Measurements from ENCODE around the gene SH3BP1. TPM values are rescaled to one million over a fixed set of nuclear protein-coding genes. Genes with fewer than 3 reads are reported as not detected.
"Not testable (repeated sequence)": the region's sequence is repeated elsewhere in the genome, so short reads cannot be mapped to it uniquely, and the experiment has no call there.

Gene SH3BP1
- total RNA-seq, 1 donor from 2014 or later: 0.82 TPM

- no peak for FAIRE-seq
- no peak for DNase-seq (ENCODE audit: low spot score in 2 of 2)
Observed at GRCh38 chr22:37633089-37633624, 6.3 kb upstream of the SH3BP1 start.

GRCh38 chr22:37633625-37634416 is 5.6 kb upstream of the SH3BP1 start:
- FAIRE-seq: no peak
- peak; percentile 70 to 87 for DNase-seq (ENCODE audit: low spot score in 2 of 2)

DNA sequence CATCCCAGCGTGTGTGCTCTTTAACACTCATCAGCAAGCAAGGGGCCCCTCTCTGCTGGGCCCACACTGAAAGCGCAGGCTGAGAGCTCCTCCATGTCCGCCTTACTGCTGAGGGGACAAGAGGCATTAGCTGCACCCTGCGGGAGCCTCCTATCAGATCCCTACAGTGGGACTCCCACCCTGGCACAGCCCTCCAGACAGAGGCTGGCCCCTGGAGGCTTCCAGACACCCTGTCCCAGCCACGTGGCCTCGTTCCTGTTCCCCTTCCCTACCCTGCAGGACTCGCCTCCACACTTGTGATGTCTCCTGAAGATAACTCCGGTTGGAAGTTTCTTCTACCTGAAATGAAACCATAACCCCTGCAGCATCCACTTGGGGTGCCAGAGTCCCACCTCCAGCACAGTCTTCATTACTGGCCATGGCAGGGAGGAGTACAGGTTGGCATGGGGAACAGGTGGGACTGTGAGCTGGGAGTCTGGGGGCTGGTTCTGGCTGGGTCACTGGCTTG is 5.0 kb upstream of the SH3BP1 start:
- no peak for DNase-seq (ENCODE audit: low spot score in 2 of 2)
- FAIRE-seq: no peak

DNA sequence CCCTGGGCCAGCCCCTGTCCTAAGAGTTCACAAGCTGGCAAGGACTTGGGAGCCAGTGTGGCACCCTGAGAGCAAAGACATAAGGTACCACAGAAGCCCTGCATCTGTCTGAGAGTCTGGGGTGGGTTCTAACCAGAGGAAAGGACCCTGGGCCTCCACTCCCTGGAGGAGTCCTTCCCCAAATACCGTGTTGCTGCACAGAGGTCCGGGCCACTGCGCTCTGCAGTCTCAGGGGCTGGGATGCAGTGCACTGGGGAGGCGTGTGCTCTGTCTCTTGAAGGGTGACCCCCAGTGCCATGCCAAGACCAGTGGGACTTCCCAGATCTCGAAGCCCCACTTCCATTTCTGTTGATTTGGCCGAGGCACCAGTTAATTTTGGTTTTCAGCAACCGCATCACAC is 4.3 kb upstream of the SH3BP1 start:
- no peak for FAIRE-seq
- DNase-seq (ENCODE audit: low spot score in 2 of 2): no peak

GRCh38 chr22:37636186-37636948 is 3.1 kb upstream of the SH3BP1 start:
- DNase-seq (ENCODE audit: low spot score in 2 of 2): no peak
- FAIRE-seq: no peak

- DNase-seq (ENCODE audit: low spot score in 2 of 2): no peak
- no peak for FAIRE-seq
Observed at GRCh38 chr22:37636949-37637273, 2.6 kb upstream of the SH3BP1 start.

DNA sequence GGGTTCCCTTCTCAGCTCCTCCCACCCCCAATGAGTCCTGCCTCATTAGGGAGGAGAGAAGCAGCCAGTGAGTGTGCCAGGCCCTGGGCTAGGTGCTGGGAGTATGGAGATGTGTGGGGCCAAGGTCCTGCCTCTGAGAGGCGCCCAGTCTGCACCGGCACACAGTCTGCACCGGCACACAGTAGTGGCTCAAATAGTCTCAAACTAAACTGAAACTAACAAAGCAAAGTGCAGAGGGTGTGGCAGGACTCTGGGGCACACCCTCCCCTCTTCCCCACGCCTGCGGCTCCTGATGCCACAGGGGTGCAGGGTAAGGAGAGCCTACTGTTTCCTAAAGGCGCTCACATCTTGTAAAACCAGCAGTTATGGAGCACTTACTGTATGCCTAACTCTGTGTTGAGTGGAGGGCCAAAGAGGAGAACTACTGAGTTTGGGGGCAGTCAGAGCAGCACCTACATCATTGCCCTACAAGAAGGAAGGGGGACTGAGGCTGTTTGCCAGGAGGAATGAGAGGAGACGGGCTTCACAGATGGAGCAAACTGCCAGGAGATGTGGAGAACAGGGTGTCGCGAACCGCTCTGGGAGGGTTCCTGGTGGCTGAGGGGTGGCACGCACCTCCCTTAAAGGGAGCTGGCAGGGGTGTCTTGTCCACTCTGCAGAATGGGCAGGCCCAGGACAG is 939 bp upstream of the SH3BP1 start:
- FAIRE-seq (no peak), DNase-seq (ENCODE audit: low spot score in 2 of 2) (no peak)

GRCh38 chr22:37639771-37640590 is 512 bp downstream of the SH3BP1 start:
- no peak for DNase-seq (ENCODE audit: low spot score in 2 of 2)
- FAIRE-seq: no peak

DNA sequence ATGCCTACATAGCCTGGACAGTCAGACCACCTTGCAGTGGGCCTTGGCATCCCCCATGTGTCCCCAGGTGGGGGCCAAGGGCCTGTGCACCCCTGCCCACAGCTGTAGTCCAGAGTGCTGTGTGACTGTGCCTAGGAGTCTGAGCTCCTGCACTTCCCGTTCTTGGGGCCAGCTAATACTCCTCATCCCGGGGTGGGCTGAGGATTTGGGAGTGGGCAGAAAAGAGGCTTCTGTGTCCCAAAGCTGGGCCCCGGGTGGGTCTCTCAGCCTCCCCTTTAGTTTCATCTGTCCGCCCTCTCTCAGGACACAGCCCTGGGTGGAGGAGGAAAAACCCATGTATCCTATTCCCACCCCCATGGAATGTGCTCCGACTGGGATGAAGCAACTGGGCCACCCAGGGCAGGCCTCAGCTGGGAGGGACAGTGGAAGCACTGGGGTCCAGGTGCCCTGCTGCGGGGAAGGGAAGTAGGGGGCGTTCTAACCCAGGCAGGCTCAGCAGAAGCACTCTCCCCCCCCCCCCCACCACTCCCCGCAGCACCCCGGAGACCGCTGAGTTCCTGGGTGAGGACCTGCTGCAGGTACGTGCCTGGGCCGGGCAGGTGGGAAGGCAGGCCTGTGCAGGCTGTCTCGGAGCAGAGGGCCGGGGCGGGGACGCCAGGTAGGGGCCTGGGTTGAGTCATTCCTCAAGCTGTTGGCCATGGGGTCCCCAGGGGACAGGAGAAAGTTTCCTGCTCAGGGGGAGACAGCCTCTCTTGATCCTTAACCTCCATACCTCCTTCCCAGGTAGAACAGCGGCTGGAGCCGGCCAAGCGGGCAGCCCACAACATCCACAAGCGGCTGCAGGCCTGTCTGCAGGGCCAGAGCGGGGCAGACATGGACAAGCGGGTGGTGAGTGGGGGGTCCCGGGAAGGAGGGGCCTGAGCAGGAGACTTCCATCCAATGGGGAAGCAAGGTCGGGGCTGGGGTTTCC is 1.4 kb downstream of the SH3BP1 start:
- DNase-seq (ENCODE audit: low spot score in 2 of 2): no peak
- no peak for FAIRE-seq

DNA sequence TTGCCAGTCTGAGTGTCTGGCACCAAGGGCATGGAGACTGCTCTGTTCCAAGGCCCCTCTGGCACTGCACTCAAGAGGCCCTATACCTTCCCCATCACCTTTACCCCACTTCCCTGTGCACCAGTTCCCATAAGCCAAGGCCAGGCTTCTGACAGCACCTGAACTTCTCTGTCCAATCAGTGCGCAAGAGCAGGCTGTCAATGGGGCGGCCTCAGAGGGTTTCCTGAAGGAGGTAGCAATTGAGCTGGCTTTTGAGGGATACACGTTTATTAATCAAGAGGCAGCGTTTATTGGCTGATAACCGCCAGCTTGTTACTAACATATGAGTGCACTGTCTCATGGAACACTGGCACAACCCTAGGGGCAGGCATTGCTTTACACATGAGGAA is 2.1 kb downstream of the SH3BP1 start:
- no peak for FAIRE-seq
- no peak for DNase-seq (ENCODE audit: low spot score in 2 of 2)

- no peak for FAIRE-seq
- DNase-seq (ENCODE audit: low spot score in 2 of 2): peak; percentile 82 to 91
Observed at GRCh38 chr22:37643225-37643847, 3.9 kb downstream of the SH3BP1 start.

- no peak for DNase-seq (ENCODE audit: low spot score in 2 of 2)
- FAIRE-seq: no peak
Observed at GRCh38 chr22:37647317-37647716, 7.8 kb downstream of the SH3BP1 start.

GRCh38 chr22:37647928-37648327 is 8.5 kb downstream of the SH3BP1 start:
- FAIRE-seq (no peak), DNase-seq (ENCODE audit: low spot score in 2 of 2) (no peak)

GRCh38 chr22:37650463-37651136 is 11.1 kb downstream of the SH3BP1 start:
- DNase-seq (ENCODE audit: low spot score in 2 of 2) (no peak), FAIRE-seq (no peak)

DNA sequence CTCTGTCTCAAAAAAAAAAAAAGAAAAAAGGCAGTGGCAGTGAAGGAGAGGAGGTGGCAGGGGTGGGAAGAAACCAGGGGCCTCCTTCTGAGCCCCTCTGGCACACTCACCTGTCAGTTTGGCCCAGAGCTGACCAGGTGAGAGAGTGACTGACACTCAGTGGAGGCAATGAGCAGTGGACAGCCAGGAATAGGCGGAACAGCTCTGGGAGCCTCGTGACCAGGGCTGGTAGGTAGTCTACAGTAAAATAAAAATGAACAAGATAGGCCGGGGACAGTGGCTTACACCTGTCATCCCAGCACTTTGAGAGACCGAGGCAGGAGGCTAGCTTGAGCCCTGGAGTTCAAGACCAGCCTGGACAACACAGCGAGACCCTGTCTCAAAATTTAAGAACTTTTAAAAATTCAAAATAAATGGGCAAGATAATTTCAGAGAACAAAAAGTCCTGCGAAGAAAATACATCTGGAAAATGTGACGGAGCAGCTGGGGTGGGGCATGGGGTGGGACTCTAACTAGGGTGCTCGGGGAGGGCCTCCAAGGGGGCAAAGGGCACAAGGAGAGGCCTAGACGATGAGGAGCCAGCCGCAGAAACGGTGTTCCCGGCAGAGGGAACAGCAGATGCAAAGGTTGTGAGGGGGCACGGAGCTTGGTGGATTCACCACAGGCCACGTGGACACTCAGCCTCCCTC is 15.2 kb downstream of the SH3BP1 start:
- FAIRE-seq (no peak), DNase-seq (ENCODE audit: low spot score in 2 of 2) (no peak)

DNA sequence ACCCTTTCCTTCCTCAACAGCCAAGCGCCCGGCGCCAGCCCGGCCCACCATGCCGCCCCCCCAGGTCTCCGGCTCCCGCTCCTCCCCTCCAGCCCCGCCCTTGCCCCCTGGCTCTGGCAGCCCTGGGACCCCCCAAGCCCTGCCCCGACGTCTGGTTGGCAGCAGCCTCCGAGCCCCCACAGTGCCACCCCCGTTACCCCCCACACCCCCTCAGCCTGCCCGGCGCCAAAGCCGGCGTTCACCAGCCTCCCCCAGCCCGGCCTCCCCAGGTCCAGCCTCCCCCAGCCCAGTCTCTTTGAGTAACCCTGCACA is 15.7 kb downstream of the SH3BP1 start:
- no peak for DNase-seq (ENCODE audit: low spot score in 2 of 2)
- FAIRE-seq: no peak

DNA sequence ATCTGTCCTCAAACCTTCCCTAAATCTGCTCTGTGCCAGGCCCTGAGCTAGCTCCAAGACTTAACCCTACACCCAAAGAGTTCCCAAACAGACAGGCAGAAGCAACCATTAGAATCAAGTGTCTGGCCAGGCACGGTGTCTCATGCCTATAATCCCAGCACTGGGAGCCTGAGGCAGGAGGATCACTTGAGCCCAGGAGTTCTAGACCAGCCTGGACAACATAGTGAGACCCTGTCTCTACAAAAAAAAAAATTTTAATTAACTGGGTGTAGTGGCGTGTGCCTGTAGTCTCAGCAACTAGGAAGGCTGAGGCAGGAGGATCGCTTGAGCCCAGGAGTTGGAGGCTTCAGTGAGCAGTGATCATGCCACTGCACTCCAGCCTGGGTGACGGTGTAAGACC is 17.1 kb downstream of the SH3BP1 start:
- DNase-seq (ENCODE audit: low spot score in 2 of 2); FAIRE-seq: not testable (repeated sequence)
